ENCODE measurements around the gene ESPNL. TPM values are rescaled to one million over a fixed set of nuclear protein-coding genes. Genes with fewer than 3 reads are reported as not detected.

Gene ESPNL
- total RNA-seq, 2 donors from 2014 or later: 0.15 to 0.86 TPM

- peak; percentile 55 for TF ChIP-seq CTCF (conservative IDR thresholded peaks at IDR 0.05)
- 56 to 72% methylated on average over 9 to 30 of the region's 30 CpGs for WGBS, 2 experiments (ENCODE audit: insufficient coverage in 1 of 2, insufficient read length in 1 of 2)
- Mint-ChIP-seq H3K9me3 (no peaks in the 10 kb centered on the region), H3K27me3 (ENCODE audit: insufficient read depth) (peaks cover 8% of the 10 kb centered on the region), H3K27ac (no peak overlapping the region), H3K36me3 (ENCODE audit: low read depth) (no peaks in the 10 kb centered on the region), H3K4me1 (no peaks in the 10 kb centered on the region), H3K4me3 (no peak overlapping the region)
- DNase-seq: peak; percentile 85
- Histone ChIP-seq H3K36me3 (ENCODE audit: control insufficient read depth, insufficient read depth, low read length) (no peaks in the 10 kb centered on the region), H3K27ac (ENCODE audit: low read depth, low read length) (peak overlapping the region; percentile 44), H3K9me3 (ENCODE audit: control insufficient read depth, low read length) (no peaks in the 10 kb centered on the region), H3K4me3 (ENCODE audit: low read length) (no peak overlapping the region), H3K4me1 (ENCODE audit: control insufficient read depth, insufficient read depth, low read length) (no peaks in the 10 kb centered on the region), H3K27me3 (ENCODE audit: control insufficient read depth, insufficient read depth, low read length, poor library complexity, severe bottlenecking) (peaks cover 6% of the 10 kb centered on the region), H3K9ac (ENCODE audit: extremely low read depth, low read length, poor library complexity, severe bottlenecking) (no peak overlapping the region)
These were observed 20.5 kb downstream of the ESPNL start for GRCh38 chr2:238120463-238121298.

DNA sequence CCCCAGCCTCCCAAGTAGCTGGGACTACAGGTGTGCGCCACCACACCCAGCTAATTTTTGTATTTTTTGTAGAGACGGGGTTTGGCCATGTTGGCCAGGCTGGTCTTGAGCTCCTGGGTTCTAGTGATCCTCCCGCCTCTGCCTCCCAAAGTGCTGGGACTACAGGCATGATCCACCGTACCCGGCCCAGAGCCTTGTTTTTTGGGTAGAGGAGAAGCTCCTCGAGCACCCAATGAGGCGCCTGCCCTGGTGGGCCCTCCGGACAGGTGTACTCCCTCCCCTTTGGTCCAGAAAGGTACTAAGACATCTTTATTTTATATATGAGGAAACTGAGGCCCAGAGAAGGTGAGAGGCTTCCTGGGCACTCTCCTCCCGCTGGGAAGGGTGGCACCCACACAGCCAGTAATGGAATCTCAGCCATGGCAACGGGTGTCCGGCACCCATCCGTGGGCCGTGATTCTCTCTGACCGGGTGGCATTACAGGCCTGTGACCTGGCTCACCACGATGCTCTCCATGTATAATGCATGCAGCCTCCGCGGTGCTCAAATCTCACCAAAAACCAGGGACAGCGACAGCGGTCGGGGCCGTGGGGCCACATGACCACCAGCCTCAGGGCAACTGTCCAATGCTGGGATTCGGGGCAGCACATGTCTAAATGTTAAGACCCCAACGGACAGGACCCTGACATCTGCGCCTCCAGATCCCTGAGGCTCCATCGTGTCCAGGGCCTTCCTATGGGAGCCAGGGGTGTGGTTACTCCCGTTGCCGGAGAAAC is 21.6 kb downstream of the ESPNL start:
- Histone ChIP-seq H3K27me3 (ENCODE audit: control insufficient read depth, insufficient read depth, low read length, poor library complexity, severe bottlenecking) (peaks cover 6% of the 10 kb centered on the region), H3K9me3 (ENCODE audit: control insufficient read depth, low read length) (no peaks in the 10 kb centered on the region), H3K9ac (ENCODE audit: extremely low read depth, low read length, poor library complexity, severe bottlenecking) (no peak overlapping the region), H3K4me3 (ENCODE audit: low read length) (no peak overlapping the region), H3K36me3 (ENCODE audit: control insufficient read depth, insufficient read depth, low read length) (no peaks in the 10 kb centered on the region), H3K4me1 (ENCODE audit: control insufficient read depth, insufficient read depth, low read length) (no peaks in the 10 kb centered on the region), H3K27ac (ENCODE audit: low read depth, low read length) (no peak overlapping the region)
- Mint-ChIP-seq H3K36me3 (ENCODE audit: low read depth) (no peaks in the 10 kb centered on the region), H3K4me3 (no peak overlapping the region), H3K9me3 (no peaks in the 10 kb centered on the region), H3K27ac (no peak overlapping the region), H3K27me3 (ENCODE audit: insufficient read depth) (peaks cover 8% of the 10 kb centered on the region), H3K4me1 (no peaks in the 10 kb centered on the region)
- no peak for TF ChIP-seq CTCF (conservative IDR thresholded peaks at IDR 0.05)
- DNase-seq: peak; percentile 39
- WGBS, 2 experiments (ENCODE audit: insufficient coverage in 1 of 2, insufficient read length in 1 of 2): 91 to 97% methylated on average over 17 to 27 of the region's 27 CpGs

DNA sequence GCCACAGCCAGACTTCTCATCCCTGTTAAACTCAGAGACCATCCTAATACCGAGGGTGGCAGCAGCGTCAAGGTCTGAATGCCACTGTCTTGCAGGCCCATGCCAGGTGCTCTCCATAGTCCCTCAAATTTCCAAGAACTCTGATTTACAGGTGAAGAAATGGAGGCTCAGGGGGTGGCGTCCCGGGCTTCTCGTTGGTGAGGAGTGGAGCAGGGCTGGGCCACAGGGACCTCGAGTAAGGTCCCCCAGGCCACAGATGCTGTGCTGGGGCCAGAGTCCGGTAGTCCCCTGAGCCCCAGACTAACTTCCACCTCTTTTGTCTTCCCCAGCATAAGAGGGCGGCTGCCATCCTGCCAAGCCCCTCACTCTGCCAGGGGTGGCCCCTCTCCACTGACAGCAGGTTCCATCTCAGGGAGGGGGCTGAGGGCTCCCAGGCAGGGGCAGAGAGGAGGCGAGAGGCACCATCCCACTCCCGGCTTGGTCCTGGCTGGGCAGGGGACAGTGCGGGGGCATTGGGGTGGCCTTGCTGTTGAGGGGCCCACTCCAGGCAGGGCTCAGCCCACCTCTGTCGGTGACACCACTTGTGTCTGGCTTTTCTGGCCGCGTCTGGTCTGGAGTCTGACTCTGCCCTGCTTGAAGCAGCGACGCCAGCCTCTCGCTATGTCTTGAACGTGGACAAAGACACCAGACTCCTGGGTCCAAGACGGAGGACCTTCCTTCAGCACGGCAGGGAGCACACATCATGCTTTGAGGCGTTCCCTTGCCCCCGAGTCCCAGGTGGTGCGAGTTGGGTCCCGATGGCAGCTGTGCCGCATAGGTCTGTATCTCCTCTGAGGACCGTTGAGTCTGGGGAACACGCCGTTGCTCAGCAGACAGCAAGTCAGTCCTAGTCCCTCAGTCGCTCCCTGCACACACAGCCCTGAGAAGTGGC is 22.4 kb downstream of the ESPNL start:
- no peak overlapping the region for H3K9ac ChIP-seq (ENCODE audit: extremely low read depth, low read length, poor library complexity, severe bottlenecking)
- no peaks in the 10 kb centered on the region for H3K4me1 ChIP-seq (ENCODE audit: control insufficient read depth, insufficient read depth, low read length)
- peaks cover 4% of the 10 kb centered on the region for H3K27me3 Mint-ChIP-seq (ENCODE audit: insufficient read depth)
- peaks cover 6% of the 10 kb centered on the region for H3K27me3 ChIP-seq (ENCODE audit: control insufficient read depth, insufficient read depth, low read length, poor library complexity, severe bottlenecking)
- H3K36me3 Mint-ChIP-seq (ENCODE audit: low read depth): no peaks in the 10 kb centered on the region
- no peaks in the 10 kb centered on the region for H3K9me3 Mint-ChIP-seq
- no peak overlapping the region for H3K4me3 Mint-ChIP-seq
- no peaks in the 10 kb centered on the region for H3K9me3 ChIP-seq (ENCODE audit: control insufficient read depth, low read length)
- no peak overlapping the region for H3K4me3 ChIP-seq (ENCODE audit: low read length)
- H3K27ac ChIP-seq (ENCODE audit: low read depth, low read length): peak overlapping the region; percentile 49
- WGBS, 2 experiments (ENCODE audit: insufficient coverage in 1 of 2, insufficient read length in 1 of 2): 90 to 93% methylated on average over 23 to 29 of the region's 29 CpGs
- no peak overlapping the region for H3K27ac Mint-ChIP-seq
- TF ChIP-seq CTCF (conservative IDR thresholded peaks at IDR 0.05): no peak
- H3K4me1 Mint-ChIP-seq: no peaks in the 10 kb centered on the region
- H3K36me3 ChIP-seq (ENCODE audit: control insufficient read depth, insufficient read depth, low read length): no peaks in the 10 kb centered on the region
- DNase-seq: peak; percentile 50

Data from endodermal cell (in vitro differentiated cells).